Measurements from ENCODE around the gene WHAMM. TPM values are rescaled to one million over a fixed set of nuclear protein-coding genes. Genes with fewer than 3 reads are reported as not detected.
"Not testable (repeated sequence)": the region's sequence is repeated elsewhere in the genome, so short reads cannot be mapped to it uniquely, and the experiment has no call there.

WHAMM gene
- total and polyA plus RNA-seq, 5 donors, result 3.2 to 6.6 (median 5.8) TPM

DNA sequence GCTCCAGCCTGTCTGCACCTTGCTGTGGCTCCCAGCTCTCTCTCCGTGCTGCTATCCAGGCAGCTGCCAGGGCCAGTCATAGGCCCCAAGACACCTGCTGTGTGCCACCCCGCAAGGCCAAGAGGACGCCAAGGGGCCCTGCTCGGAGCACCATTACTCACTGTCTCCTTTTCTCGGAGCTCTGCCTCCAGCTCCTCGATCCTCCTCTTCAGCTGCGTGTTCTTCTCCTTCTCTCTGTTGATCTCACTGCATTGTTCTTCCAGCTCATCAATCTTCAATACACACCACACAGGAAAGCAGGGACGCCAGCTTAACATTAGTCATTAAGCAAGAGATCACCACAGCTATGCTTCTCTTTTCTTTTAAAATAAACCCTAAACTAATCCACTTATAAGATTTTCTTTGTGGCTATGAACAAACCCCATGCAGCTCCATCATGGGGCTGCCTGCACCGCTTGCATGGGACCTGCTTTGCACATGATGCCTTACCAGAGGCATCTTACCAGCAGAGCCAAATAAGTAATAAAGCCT is 42.6 kb downstream of the WHAMM start:
- H3K4me1 ChIP-seq (ENCODE audit: control insufficient read depth, insufficient read depth, low read length), result no peaks in the 10 kb centered on the region
- 82% methylated on average over 9 of the region's 9 CpGs for WGBS
- H3K27me3 ChIP-seq (ENCODE audit: control insufficient read depth, insufficient read depth), result no peaks in the 10 kb centered on the region
- DNase-seq (no peak), ATAC-seq (no peak)
- intact Hi-C loops (cut with DNase I), result no loop called here
- no peak overlapping the region for H3K4me3 ChIP-seq (ENCODE audit: low read length)
- H3K27ac ChIP-seq (ENCODE audit: low read length), result no peak overlapping the region
- H3K9me3 ChIP-seq (ENCODE audit: control insufficient read depth, low read length), result no peaks in the 10 kb centered on the region

DNA sequence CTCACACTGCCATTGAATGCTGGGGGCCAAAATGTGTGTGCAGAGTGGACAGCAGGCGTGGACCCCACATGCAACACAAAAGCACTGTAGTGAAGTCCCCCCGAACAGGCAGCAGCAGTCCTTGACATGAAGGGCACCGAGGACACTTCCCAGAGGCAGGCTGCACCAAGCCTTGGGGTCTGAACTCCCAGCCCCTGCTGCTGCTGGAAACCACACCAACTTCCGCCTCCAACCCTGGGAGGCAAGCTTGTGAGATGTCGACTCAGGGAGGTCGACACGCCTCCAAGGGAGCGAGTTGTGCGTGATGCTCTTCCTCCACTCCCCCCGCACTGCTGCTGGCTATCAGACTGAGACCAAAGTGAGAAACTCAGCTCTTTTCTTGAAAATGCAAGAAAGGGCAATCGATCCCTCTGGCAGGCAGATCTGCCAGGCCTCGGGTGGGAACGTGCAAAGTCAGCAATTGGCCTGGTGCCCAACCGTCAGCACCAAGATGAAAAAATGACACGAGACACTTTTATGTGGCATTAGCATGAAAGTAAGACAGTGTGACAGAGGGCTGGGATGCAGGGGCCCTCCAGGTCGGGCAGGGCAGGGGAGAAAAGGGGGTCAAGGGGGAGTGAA is 43.6 kb downstream of the WHAMM start:
- Histone ChIP-seq H3K9me3 (ENCODE audit: control insufficient read depth, low read length) (no peaks in the 10 kb centered on the region), H3K27me3 (ENCODE audit: control insufficient read depth, insufficient read depth) (no peaks in the 10 kb centered on the region), H3K4me1 (ENCODE audit: control insufficient read depth, insufficient read depth, low read length) (no peaks in the 10 kb centered on the region), H3K4me3 (ENCODE audit: low read length) (no peak overlapping the region), H3K27ac (ENCODE audit: low read length) (no peak overlapping the region)
- intact Hi-C loops (cut with DNase I), result no loop called here
- no peak for DNase-seq
- ATAC-seq, result no peak
- 54% methylated on average over 16 of the region's 16 CpGs for WGBS

DNA sequence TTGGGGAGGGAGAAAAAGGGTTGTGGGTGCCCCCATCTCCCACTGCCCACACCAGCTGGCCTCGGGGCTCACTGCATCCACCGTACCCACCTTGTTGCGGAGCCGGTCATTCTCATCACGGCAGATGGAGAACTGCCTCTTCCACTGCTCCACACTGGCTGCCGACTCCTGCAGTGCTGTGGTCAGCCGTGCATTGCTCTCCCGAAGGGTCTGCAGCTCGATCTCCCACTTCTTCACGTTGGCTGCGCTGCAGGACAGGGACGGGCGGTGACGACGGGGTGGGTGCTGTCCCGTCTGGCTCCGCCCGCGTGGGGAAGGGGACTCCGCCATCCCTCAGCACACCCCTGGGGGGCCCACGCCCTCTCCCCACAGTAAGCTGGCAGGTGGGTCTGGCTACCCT is 45.1 kb downstream of the WHAMM start:
- no peak overlapping the region for H3K27ac ChIP-seq (ENCODE audit: low read length)
- DNase-seq (peak in 1 of 3 donors; percentile 57), ATAC-seq (no peak)
- H3K4me3 ChIP-seq (ENCODE audit: low read length), result no peak overlapping the region
- H3K4me1 ChIP-seq (ENCODE audit: control insufficient read depth, insufficient read depth, low read length), result no peaks in the 10 kb centered on the region
- H3K27me3 ChIP-seq (ENCODE audit: control insufficient read depth, insufficient read depth), result no peaks in the 10 kb centered on the region
- H3K9me3 ChIP-seq (ENCODE audit: control insufficient read depth, low read length), result no peaks in the 10 kb centered on the region
- WGBS, result 95% methylated on average over 21 of the region's 21 CpGs
- intact Hi-C loops (cut with DNase I), result no loop called here

DNA sequence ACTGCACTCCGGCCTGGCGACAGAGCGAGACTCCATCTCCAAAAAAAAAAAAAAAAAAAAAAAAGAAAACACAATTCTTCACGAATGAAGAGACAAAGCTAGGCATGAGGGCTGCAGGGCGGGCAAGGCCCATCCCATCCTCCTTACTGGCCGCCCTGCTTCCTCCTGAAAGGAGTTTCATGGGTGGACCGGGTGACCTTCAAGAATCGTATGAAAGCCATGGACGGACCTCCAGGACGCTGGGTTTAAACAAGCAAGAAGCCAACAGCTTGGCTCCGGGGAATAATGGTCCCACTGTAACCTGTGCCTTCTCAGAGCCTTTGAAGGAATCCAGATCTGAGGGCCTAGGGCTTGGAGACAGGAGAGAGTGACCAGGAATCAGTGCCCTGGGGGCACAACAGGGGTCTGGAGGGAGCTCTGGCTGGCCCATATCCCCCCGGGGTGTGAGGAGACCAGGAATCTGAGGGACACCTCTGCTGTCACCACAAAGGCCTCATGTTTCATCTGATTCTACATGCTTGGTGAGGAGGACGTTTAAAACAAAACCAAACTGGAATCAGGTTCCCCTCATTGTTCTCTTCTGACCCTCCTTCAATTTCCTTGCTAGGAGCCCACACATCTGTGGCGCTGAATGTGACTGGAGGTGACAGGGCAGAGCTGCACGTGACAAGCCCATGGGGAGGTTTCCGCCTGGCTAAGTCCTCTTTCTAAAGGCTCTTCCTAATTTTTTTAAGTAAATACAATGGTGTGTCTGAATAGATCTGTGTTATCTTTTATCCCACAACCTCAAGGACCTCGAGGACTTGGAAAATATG is 46.1 kb downstream of the WHAMM start:
- ATAC-seq (peak in 1 of 2 donors; percentile 57), DNase-seq (no peak)
- WGBS, result 75% methylated on average over 17 of the region's 17 CpGs
- intact Hi-C loops (cut with DNase I), result no loop called here
- Histone ChIP-seq H3K4me3 (ENCODE audit: low read length) (no peak overlapping the region), H3K27ac (ENCODE audit: low read length) (no peak overlapping the region), H3K9me3 (ENCODE audit: control insufficient read depth, low read length) (no peaks in the 10 kb centered on the region), H3K4me1 (ENCODE audit: control insufficient read depth, insufficient read depth, low read length) (no peaks in the 10 kb centered on the region), H3K27me3 (ENCODE audit: control insufficient read depth, insufficient read depth) (no peaks in the 10 kb centered on the region)

DNA sequence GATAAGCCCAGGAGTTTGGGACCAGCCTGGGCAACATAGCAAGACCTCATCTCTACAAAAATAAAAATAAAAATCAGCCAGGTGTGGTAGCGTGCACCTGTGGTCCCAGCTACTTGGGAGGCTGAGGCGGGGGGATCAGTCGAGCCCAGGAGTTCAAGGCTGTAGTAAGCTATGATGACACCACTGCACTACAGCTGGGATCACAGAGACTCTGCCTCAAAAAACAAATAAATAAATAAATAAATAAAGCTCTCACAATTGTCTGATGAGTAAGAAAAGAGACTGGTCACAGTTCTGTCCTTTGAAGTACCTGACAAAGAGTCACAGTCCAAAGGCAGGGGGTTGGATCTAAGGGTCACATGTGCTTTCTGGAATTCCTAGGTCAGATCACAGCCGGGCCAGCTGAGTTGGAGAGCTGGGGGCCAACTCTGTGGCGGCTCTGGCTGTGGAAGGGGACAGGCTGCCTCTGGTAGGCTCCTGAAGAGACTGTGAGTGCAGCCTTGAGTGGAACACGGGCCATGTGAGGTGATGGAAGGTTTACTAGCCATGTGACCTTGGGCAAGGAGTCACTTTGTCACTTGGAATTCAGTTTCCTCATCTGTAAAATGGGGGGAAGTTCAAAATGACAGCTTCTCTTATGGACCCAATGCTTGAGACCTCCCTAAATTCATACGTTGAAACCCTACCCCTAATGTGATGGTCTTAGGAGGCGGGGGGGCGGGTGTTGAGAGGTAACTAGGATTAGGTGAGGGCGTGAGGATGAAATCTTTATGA is 47.2 kb downstream of the WHAMM start:
- Histone ChIP-seq H3K4me1 (ENCODE audit: control insufficient read depth, insufficient read depth, low read length) (no peaks in the 10 kb centered on the region), H3K9me3 (ENCODE audit: control insufficient read depth, low read length) (no peaks in the 10 kb centered on the region), H3K27me3 (ENCODE audit: control insufficient read depth, insufficient read depth) (no peaks in the 10 kb centered on the region), H3K4me3 (ENCODE audit: low read length) (no peak overlapping the region), H3K27ac (ENCODE audit: low read length) (no peak overlapping the region)
- ATAC-seq (no peak), DNase-seq (no peak)
- intact Hi-C loops (cut with DNase I), result no loop called here
- 96% methylated on average over 10 of the region's 10 CpGs for WGBS

DNA sequence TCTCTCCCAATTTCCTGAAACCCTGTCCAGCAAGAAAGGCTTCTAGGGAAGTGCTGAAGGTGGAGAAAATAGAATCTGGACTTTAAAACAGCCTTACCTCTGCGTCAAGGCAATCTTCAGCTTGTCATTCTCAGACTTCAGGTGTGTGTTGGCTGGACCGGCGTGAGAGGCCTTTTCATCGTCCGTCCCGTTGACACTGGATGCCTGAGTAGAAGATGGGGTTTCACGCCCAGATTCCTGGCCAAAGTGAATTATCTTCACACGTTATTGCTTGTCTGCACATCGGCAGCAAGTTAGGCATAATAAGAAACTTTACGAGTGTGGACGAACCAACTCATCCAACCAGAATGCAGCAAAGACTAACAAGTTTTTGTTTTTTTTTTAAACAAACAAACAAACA is 49.5 kb downstream of the WHAMM start:
- no peaks in the 10 kb centered on the region for H3K9me3 ChIP-seq (ENCODE audit: control insufficient read depth, low read length)
- ATAC-seq (no peak), DNase-seq (no peak)
- no peak overlapping the region for H3K4me3 ChIP-seq (ENCODE audit: low read length)
- H3K27ac ChIP-seq (ENCODE audit: low read length), result no peak overlapping the region
- H3K27me3 ChIP-seq (ENCODE audit: control insufficient read depth, insufficient read depth), result no peaks in the 10 kb centered on the region
- 91% methylated on average over 11 of the region's 11 CpGs for WGBS
- intact Hi-C loops (cut with DNase I), result no loop called here
- H3K4me1 ChIP-seq (ENCODE audit: control insufficient read depth, insufficient read depth, low read length), result no peaks in the 10 kb centered on the region

DNA sequence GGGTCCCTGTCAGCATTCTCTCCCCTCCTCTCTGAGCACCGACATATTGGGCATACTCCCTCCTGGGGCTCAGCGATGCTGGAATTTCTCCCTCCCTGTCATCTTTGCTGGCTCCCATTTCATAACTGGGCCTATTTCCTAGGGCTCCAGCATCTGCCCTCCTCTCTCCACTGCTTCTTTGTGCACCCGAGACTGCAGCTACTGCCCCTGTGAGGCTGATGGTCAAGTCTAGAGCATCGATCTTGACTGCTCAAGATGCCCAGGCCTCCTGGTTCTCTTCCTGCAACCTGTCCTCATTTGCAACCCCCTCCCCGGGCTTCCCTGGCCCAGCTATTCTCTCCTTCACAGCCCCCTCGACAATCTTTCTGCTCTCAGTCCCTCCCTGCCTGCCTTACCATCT is 53.5 kb downstream of the WHAMM start:
- H3K27me3 ChIP-seq (ENCODE audit: control insufficient read depth, insufficient read depth), result no peaks in the 10 kb centered on the region
- WGBS, result 80% methylated on average over 6 of the region's 6 CpGs
- no peaks in the 10 kb centered on the region for H3K4me1 ChIP-seq (ENCODE audit: control insufficient read depth, insufficient read depth, low read length)
- ATAC-seq, result no peak
- H3K9me3 ChIP-seq (ENCODE audit: control insufficient read depth, low read length), result no peaks in the 10 kb centered on the region
- intact Hi-C loops (cut with DNase I), result no loop called here
- no peak for DNase-seq
- H3K4me3 ChIP-seq (ENCODE audit: low read length), result no peak overlapping the region
- H3K27ac ChIP-seq (ENCODE audit: low read length), result no peak overlapping the region

DNA sequence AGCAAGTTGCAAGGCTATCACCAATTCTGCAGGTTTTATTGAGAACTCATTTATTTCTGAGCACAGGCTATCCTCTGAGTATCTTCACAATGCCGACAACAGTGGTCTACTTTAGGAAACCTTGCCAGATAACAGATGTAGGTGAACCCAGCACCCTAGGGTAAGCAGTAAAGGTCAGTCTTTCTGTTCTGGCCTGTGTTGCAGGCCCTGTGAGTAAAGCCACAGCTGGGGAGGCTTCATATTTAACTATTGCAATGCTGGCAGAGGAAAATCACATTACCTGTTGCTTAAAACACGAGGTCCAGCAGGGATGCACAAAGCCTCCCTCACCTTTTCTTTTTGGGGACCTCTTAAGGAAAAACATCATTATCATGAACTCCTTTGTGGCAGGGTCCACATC is 55.5 kb downstream of the WHAMM start:
- Histone ChIP-seq H3K27me3 (ENCODE audit: control insufficient read depth, insufficient read depth) (no peaks in the 10 kb centered on the region), H3K27ac (ENCODE audit: low read length) (no peak overlapping the region), H3K4me1 (ENCODE audit: control insufficient read depth, insufficient read depth, low read length) (no peaks in the 10 kb centered on the region), H3K9me3 (ENCODE audit: control insufficient read depth, low read length) (no peaks in the 10 kb centered on the region), H3K4me3 (ENCODE audit: low read length) (no peak overlapping the region)
- WGBS, result 84% methylated on average over 2 of the region's 2 CpGs
- DNase-seq (no peak), ATAC-seq (no peak)
- intact Hi-C loops (cut with DNase I), result no loop called here

DNA sequence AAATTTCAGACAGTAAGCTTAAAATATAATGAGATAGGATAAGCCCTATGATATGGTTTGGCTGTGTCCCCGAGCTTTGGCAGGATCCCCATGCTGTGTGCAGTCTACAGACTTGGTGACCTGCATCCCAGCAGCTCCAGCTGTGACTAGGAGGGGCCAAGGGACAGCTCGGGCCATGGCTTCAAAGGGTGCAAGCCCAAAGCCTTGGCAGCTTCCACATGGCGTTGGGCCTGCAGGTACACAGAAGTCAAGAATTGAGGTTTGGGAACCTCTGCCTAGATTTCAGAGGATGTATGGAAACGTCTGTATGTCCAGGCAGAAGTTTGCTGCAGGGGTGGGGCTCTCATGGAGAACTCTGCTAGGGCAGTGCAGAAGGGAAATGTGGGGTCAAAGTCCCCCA is 56.2 kb downstream of the WHAMM start:
- WGBS, result 59% methylated on average over 4 of the region's 4 CpGs
- DNase-seq; H3K4me1 ChIP-seq (ENCODE audit: control insufficient read depth, insufficient read depth, low read length); ATAC-seq; H3K27me3 ChIP-seq (ENCODE audit: control insufficient read depth, insufficient read depth); intact Hi-C loops (cut with DNase I); H3K27ac ChIP-seq (ENCODE audit: low read length); H3K9me3 ChIP-seq (ENCODE audit: control insufficient read depth, low read length); H3K4me3 ChIP-seq (ENCODE audit: low read length): not testable (repeated sequence)

DNA sequence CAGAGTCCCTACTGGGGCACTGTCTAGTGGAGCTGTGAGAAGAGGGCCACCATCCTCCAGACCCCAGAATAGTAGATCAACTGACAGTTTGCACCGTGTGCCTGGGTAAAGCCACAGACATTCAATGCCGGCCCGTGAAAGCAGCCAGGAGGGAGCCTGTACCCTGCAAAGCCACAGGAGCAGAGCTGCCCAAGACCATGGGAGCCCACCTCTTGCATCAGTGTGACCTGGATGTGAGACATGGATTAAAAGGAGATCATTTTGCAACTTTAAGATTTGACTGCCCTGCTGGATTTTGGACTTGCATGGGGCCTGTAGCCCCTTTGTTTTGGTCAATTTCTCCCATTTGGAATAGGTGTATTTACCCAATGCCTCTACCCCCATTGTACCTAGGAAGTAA is 56.6 kb downstream of the WHAMM start:
- H3K9me3 ChIP-seq (ENCODE audit: control insufficient read depth, low read length); DNase-seq; H3K27me3 ChIP-seq (ENCODE audit: control insufficient read depth, insufficient read depth); H3K4me1 ChIP-seq (ENCODE audit: control insufficient read depth, insufficient read depth, low read length); H3K4me3 ChIP-seq (ENCODE audit: low read length); intact Hi-C loops (cut with DNase I); H3K27ac ChIP-seq (ENCODE audit: low read length); ATAC-seq: not testable (repeated sequence)
- WGBS, result 87% methylated on average over 3 of the region's 3 CpGs

Data from right cardiac atrium (tissue), 5 donors.